NCI-H1436 (cell line): ENCODE results near the gene CRB3.

Source experiments
- DNase-seq: peaks from one replicate; lab custom pipeline; 2025; lab: John Stamatoyannopoulos, UW

The CRB3 gene

DNA sequence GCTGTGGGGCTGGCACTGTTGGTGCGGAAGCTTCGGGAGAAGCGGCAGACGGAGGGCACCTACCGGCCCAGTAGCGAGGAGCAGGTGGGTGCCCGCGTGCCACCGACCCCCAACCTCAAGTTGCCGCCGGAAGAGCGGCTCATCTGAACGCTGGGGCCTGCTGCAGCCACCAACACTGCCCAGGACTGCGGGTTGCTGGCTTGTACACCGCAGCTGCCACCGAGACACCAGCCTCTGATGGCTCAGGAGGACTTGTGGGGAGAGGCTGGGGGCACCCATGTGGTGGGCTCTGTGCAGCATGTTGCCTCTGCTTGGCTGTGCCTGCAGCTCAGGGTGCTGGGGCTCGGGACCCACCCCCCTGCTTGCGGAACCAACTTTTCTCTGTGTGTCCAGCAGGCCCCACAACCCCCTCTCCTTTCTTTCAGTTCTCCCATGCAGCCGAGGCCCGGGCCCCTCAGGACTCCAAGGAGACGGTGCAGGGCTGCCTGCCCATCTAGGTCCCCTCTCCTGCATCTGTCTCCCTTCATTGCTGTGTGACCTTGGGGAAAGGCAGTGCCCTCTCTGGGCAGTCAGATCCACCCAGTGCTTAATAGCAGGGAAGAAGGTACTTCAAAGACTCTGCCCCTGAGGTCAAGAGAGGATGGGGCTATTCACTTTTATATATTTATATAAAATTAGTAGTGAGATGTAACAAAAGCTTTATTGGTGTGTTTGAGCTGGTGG lies 2.6 kb downstream of the CRB3 start:
- DNase-seq = no peak

DNA sequence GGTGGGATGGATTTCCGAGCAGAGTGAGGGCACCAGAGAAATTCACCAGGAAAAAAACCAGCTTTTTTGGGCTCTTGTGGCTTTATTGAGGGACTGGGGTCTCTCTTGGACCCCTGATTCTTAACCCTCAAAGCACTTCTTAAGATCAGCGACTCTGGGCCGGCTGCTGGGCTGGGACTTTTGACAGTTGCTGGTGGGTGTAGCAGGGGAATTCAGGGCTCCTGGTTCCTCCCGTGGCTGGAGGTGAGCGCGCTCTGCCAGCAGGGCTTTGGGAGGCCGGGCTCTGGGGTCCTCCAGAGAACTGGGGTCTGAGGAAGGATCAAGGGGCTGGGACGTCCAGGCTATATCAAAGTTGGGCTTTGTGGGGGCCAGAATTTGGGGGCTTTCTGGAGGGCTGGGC lies 3.3 kb downstream of the CRB3 start:
- no peak for DNase-seq

DNA sequence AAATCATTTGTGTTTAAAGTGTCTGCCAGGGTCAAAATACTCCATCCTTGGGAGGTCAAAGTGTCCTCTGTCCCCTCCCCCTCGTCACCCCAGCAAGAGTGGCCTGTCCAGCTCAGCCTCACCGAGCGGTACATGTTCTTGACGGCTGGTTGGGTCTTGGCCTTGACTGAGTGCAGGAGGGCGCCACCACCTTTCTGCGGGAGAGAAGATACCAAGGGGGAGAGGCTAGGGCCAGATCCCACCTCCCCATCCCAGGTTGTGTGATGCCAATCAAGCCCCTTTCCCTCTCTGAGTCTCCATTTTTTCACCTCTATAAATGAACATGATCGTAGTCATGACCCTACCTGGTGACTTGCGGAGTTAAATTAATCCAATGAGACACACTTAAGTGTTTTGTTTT lies 6.1 kb downstream of the CRB3 start:
- no peak for DNase-seq

DNA sequence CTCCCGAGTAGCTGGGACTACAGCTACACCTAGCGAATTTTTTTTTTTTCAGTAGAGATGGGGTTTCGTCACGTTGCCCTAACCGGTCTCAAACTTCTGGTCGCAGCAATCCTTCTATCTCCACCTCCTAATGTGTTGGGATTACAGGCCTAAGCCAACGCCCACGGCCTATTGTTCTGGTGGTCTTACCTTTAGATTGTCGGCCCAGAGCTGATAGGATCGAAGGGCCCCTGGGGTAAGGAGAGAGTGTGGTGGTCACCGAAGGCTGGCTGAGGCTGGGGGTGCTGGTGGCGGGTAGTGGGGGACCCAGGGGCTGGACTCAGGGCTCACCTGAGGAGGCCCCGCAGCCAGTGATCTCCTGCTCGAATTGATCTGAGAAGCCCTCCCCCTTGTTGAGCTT lies 7.0 kb downstream of the CRB3 start:
- DNase-seq = no peak

DNA sequence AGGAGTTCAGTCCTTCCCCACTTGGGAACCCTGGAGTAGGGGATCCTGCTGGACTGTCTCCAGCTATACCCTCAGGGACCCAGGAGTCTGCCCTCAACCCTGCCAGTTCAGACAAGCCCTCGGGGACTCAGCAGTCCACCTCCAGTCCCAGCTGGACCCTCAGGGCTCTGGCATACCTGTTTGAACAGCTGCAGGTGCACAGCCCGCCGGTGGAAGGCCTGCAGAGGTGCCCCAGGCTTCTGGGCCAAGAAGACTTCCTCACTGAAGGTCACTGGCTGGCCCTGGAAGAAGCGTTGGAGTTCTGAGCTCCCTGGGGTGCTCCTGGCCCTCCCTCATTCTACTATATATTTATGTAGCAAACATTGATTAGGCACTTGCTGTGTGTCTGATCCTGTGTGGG lies 8.6 kb downstream of the CRB3 start:
- no peak for DNase-seq

DNA sequence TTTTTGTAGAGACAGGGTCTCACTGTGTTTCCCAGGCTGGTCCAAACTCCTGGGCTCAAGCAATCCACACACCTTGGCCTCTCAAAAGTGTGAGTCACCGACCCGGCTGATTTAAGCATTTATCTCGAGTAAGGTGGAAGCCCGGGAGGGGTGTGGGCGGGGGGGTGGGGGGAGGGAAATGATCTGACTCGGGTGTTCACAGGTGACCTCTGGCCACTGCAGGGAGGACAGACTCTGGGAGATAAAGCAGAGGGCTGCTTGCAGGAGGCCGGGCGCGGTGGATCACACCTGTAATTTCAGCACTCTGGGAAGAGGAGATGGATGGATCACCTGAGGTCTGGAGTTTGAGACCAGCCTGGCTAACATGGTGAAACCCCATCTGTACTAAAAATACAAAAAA lies 9.6 kb downstream of the CRB3 start:
- DNase-seq = no peak

DNA sequence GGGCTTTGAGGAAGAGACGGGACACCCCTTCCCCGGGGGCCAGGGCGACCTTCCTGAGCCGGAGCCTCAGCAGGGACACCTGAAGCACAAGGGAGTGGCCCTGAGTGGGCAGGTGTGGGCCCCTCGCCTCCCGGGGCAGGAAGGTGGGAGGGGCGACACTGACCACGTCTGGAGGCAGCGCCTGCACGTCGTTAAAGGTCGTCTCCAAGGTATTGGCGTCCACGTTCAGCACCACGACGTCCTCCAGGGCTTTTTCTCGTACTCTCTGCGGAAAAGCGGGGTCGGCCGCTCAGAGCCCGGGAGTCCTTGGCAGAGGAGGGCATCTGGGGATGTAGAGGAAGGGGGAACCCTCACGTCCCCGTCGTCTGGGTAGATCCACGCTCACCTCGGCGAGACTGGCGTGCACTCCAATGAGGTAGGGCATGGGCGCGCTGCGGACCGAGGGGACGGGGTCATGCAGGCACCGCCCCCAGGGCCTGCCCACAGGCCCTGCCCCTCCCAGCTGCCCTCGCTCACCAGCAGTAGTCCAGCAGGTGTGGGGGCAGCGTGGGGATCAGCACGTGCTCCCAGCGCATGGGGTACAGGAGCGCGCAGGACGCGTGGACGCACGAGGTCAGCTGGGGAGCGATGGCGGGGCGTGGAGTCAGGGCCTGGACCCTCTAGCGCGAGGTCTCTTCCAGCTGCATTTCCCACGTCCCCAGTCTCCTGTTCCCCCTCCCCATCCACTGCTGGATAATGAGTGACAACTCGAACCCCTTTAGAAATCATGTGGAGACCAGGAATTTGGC lies 11.4 kb downstream of the CRB3 start:
- no peak for DNase-seq

DNA sequence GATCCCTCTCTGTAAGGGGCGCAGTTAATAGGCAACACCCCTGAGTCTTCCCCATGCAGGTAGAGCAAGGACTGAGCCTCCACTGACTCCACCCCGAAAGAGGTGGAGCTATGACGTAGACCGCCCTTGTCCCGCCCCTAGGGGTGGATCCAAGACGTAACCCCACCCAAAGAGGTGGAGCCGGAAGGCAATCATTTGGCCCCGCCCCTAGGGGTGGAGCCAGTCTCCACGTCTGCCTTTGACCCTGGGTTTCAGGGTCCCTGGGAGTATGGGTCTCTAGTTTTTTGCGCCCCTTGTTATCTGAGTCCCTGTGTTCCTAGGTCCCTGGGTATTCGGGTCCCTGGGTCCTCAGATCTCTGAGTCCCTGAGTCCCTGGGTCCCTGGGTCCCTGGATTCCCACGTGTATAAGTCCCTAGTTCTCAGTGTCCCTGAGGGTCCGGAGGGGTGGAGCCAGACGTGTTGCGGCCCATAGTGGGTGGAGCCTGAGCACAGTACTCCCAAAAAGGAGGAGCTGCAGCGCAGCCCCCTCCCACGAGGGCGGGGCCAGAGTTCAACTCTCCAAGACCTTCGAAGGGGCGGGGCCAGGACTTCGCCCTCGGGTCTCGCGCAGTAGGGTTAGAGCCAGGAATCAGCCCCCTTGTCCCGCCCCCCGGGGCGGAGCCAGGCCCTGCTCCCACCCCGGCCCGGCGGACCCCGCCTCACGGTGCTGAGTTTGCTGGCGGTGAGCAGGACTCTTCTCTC lies 12.3 kb downstream of the CRB3 start:
- no peak for DNase-seq

DNA sequence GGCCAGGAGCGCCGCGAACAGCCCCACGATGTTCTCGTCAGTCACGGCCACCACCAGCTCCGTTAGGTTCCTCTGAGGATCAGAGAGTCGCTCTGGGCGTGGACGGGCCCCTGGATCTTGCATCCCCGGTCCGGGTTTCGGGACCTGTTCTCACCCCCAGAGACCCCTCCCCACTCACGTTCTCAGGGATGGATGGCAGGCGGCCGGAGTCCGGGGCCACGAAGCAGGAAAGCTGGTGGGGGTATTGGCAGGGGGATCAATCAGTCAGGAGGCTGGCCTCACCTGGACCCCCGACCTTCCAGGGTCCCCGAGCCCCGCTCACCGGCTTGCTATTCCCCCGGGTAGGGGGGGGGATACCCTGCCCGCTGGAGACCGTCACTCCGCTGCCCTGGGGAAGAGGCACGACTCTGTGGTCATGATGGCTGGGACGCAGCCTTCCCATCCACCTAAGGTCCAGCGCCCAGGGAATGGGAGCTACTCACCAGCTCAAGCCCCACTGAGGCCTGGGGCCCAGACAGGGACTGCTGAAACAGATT lies 12.9 kb downstream of the CRB3 start:
- DNase-seq = no peak

DNA sequence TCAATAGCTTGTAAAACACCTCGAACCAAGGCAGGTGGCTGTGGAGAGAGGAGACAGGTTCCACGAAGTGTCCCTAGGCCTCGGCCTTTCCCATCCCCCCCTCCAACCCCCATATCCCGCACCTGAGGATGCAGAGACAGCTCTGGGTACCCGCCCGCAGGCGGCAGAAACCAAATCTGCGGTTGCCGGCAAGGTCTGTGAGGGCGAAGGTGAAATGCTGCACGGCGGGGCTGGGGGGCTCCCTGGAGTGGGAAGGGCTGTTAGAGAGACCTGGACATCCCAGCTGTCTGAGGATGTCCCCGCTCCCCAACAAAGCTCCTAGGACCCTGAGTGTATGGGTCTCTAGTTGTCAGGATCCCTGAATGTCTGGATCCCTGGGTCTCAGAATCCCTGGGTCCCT lies 14.7 kb downstream of the CRB3 start:
- no peak for DNase-seq

DNA sequence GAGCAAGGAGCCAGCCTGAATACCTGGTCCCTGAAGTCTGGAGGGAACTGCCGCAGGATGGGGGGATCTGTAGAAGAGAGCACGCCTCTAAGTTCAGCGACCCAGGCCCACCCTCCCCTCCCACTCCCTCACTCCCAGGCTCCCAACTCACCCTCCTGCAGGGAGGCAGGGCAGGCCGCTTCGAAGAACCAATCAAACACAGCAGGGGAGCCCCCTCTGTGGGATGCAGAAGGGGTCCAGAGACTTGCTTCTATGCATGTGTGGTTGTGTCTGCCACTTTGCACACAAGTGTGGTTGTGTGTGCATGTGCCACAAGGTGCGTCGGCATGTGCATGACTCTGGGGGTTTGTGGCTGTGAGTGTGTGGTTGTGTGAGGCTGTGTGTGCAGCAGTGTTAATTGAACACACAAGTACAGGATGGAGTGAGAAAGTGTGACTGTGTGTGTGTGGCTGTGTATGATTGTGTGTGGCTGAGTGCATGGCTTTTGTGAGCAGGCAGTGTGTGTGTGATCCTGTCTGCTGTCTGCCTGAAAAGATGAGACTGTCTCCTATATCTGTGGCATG lies 15.8 kb downstream of the CRB3 start:
- DNase-seq = no peak

DNA sequence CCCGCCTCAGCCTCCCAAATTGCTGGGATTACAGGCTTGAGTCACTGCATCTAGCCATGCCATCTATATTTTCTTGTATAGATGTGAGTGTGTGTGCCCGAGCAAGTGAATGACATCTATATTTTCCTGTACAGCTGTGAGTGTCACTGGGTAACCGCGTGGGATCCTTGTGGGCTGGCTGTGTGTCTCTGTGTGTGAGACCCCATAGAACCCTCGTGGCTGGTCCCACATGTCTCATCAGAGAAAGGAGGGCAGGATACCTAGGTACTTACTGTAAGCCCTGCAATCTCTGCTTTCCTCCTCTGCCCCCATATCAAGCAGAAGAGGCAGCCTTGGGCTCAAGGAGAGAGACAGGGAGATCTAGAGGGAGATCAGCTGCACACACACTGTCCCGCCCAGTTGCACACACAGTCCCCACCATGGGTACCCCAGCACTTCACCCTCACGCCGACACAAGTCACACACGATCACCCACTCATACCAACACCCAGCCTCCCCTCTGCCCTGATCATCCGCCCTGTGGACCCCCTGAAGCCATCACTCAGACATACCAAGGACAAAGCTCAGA lies 16.9 kb downstream of the CRB3 start:
- DNase-seq = no peak

DNA sequence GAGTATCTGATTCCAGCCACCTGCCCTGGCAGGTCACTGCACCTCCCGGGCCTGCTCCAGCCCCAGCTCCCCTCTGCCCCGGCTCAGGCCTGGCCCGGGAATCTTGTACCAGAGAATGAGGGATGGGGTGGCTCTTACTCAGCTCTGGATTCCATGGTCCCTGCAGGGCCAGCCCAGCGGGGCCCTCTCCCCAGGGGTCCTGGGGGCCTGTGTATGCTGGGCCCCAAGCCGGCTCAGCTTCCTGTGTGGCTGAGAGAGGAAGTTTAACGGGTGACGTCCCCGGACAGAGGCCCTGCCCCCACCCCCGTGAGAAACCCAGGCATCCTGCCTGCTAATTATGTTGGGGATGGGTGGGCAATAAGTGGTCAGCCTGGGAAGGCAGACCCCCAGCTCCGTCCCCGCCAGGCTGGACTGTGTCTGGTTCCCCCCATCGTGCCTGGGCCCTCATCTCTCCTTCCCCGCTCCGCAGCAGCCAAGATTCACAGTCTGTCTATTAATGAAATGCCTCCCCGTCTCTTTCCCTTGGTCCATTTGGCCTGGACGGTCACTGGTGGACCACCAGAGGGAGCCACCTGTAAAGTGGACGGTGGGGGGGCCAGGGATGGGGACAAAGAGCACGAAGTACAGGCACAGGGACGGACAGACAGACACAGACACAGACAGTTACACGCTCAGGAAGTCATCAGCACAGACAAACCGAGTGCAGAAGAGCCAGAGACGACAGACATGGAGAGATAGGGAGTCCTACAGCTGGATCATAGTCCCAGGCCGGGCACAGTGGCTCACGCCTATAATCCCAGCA lies 17.7 kb downstream of the CRB3 start, which contains the start of gene DENND1C:
DENND1C (minus strand) TSS at position 247 of the 802 bp plus-strand sequence; CDS start at position 155, 92 bp downstream.
- DNase-seq = no peak

DNA sequence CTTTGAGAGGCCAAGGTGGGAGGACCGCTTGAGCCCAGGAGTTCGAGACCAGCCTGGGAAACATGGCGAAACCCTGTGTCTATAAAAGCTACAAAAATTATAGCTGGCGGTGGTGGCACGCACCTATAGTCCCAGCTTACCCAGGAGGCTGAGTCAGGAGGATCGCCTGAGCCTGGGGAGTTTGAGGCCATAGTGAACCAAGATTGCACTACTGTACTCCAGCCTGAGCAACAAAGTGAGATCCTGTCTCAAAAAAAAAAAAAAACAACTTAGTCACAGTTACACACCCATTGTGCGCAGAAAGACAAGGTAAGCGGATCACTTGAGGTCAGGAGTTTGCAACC lies 18.2 kb downstream of the CRB3 start:
- DNase-seq = no peak

DNA sequence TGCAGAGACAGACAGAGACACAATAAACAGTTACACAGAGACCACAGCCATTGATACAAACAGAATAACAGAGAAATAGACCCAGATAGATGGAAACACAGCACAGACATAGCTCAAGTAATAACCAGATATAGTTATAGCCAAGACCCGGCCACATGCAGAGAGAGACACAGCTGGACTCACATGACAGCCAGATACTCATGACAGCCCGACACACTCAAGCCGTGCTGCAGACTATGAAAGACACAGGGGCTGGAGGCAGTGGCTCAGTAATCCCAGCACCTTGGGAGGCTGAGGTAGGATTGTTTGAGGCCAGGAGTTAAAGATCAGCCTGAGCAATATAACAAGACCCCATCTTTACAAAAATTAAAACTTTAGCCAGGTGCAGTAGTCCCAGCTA lies 19.2 kb downstream of the CRB3 start:
- DNase-seq = no peak

DNA sequence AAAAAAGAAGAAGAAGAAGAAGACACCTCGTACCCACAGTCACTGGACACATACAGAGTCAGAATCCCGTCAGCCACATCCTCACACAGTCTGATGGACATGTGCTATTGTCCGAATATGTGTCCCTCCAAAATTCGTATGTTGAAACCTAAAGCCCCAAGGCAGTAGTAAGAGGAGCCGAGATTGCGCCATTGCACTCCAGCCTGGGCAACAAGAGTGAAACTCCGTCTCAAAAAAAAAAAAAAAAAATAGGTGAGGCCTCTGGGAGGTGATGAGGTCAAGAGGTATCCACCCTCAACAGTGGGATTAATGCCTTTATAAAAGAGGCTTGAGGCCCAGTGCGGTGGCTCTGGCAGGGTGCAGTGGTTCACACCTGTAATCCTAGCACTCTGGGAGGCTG lies 20.2 kb downstream of the CRB3 start:
- no peak for DNase-seq

DNA sequence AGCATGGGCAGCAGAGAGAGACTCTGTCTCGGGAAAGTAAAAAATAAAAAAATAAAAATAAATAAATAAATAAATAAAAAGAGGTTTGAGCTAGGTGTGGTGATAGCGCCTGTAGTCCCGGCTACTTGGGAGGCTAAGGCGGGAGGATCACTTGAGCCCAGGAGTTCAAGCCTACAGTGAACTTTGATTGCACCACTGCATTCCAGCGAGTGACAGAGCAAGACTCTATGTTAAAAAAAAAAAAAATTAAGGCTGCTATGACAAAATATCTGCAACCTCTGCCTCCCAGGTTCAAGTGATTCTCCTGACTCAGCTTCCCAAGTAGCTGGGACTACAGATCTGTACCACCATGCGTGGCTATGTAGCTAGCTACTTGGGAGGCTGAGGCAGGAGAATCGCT lies 20.8 kb downstream of the CRB3 start:
- DNase-seq = no peak

DNA sequence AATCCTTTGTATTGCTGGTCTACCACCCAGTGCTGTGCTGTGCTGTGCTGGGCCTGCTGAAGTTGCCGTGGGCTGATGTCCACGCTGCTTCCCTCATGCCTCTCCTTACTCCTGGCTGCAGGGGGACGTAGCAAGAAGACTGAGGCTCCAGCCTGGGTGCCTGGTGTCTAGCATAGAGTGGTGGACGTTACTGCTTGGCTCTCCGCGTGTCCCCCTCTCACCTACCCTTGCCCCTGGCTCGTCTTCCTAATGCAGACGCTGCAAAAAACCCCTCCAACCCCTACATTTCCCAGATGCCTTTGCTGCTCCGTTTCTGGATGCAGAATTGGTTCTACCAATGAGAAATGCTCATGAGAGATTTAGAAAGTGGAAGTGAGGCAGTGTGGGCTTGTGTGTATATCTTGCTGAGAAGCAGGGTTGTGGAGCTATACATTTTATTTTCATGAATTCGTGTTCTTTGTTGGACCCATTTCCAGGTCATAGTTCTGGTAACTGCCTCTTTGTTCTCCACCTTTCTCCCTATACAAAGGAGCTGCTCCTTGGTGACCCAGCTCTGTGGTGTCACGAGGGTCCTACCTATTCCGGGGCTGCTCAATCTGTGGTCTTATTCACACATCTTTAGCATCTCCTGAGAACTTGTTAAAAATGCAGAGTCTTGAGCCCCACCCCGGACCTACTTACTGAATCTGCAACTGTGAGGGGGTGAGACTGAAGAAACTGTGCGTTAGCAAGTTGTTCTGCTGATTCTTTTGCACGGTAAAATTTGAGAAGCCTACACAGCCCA lies 25.4 kb downstream of the CRB3 start:
- DNase-seq = no peak

DNA sequence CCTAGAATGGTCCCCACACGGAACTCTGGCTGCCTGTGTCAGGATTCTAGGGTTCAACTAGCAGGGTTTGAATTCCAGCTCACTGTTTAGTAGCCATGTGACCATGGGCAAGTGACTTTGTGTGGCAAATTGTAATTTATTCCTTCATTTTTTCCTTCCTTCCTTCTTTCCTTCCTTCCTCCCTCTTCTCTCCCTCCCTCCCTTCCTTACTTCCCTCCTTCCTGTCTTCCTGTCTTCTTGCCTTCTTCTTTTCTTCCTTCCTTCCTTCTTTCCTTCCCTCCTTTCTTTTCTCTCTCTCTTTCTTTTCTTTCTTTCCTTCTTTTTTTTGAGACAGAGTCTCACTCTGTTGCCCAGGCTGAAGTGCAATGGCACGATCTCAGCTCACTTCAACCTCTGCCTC lies 26.1 kb downstream of the CRB3 start:
- no peak for DNase-seq

DNA sequence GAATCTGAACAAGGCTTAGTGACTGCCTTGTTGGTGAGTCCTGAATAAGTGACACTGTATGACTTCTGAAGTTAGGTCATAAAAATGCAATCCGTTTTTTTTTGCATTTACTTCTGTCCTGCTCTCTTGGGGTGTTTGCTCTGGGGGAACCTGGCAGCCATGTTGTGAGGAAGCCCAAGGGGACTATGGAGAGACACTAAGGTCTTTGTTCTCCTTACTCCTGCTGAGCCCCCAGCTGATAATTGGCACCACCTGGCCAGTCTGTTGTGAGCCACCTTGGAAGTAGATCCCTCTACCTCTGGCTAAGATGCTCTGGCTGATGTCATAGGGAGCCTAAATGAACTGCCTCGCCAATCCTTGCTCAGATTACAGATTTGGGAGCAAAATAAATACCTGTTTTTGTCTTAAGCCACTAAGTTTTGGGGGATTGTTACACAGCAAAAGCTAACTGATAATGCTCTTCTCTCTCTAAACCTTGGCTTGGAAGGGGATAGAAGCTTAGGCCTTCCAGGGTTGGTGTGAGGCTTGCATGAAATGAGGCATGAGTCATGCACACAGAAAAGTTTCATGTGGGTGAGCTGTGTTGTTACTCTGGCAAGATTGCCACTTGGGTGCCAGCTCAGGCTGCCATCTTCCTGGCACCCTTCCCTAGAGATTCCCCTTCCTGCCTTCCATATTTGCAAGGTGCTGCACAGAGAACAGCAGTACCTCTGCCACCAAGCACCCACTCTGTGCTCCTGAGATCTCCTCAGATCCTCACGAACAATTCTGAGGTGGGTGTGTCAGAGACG lies 27.9 kb downstream of the CRB3 start:
- no peak for DNase-seq
